A549 (cell line): Measurements from ENCODE around the gene RPS16.

Experiments
- CBX8 ChIP-seq: fragments of 200-600 bp; sonication (generic); IDR thresholded peaks from 2 replicates; pipeline ENCODE4 v1.6.1; 2016
- CEBPB ChIP-seq, 2 experiments: fragments of >200 bp in 1 of 2; sonication (Bioruptor Twin) in 1 of 2; formaldehyde crosslinking in 1 of 2; IDR thresholded peaks; 2 replicates each; pipeline ENCODE4 v1.6.1; 2012 to 2016
- CTCF ChIP-seq: fragments of >200 bp; sonication (Bioruptor Twin); formaldehyde crosslinking; IDR thresholded peaks from 3 replicates; pipeline ENCODE4 v1.5.1; 2016
- JUNB ChIP-seq: fragments of >200 bp; sonication (Bioruptor Twin); formaldehyde crosslinking; IDR thresholded peaks from 2 replicates; pipeline ENCODE4 v1.6.1; 2016
- KDM5A ChIP-seq: fragments of 200-600 bp; sonication (generic); IDR thresholded peaks from 2 replicates; pipeline ENCODE4 v1.6.1; 2016; ENCODE audit warnings: antibody characterized with exemption, mild to moderate bottlenecking
- PBX3 ChIP-seq: IDR thresholded peaks from 2 replicates; pipeline ENCODE4 v1.6.1; 2012
- POLR2A ChIP-seq: IDR thresholded peaks from 2 replicates; pipeline ENCODE4 v1.6.1; 2012; ENCODE audit warnings: mild to moderate bottlenecking, low read length
- POLR2AphosphoS2 ChIP-seq: conservative IDR thresholded peaks from 2 replicates; pipeline ENCODE4 v1.6.1; 2012; ENCODE audit warnings: low read length, improper control_type of control experiment, inconsistent platforms
- RAD21 ChIP-seq, 2 experiments: fragments of >200 bp in 1 of 2; sonication (Bioruptor Twin) in 1 of 2; formaldehyde crosslinking in 1 of 2; IDR thresholded peaks in 1 of 2; conservative IDR thresholded peaks in 1 of 2; 2 replicates in 1 of 2; 3 replicates in 1 of 2; pipeline ENCODE4 v1.6.1; 2012 to 2018; ENCODE audit warnings: inconsistent platforms in 1 of 2
- REST ChIP-seq: fragments of 200-600 bp; sonication (generic); IDR thresholded peaks from 2 replicates; pipeline ENCODE4 v1.6.1; 2016; ENCODE audit warnings: antibody characterized with exemption, mild to moderate bottlenecking, moderate library complexity
- RFX5 ChIP-seq: fragments of 450-650 bp; IDR thresholded peaks from 2 replicates; pipeline ENCODE4 v1.7.1; 2014; ENCODE audit warnings: antibody characterized with exemption, mild to moderate bottlenecking, moderate library complexity
- ZSCAN20 ChIP-seq: fragments of 250-450 bp; sonication (Bioruptor Pico); IDR thresholded peaks from 2 replicates; pipeline ENCODE4 v1.8.0; 2022; ENCODE audit warnings: mild to moderate bottlenecking, moderate library complexity

- no peak for TF ChIP-seq CTCF
- no peak for TF ChIP-seq RFX5
- no peak for TF ChIP-seq CBX8
- TF ChIP-seq CEBPB (IDR thresholded peaks at IDR 0.05) = no peak
- TF ChIP-seq PBX3 = no peak
- TF ChIP-seq REST = no peak
- TF ChIP-seq JUNB = no peak
- TF ChIP-seq ZSCAN20 (CRISPR knock-in tag) = no peak
- no peak for TF ChIP-seq RAD21 (conservative IDR thresholded peaks at IDR 0.05 in 1 of 2, IDR thresholded peaks at IDR 0.05 in 1 of 2)
- no peak for TF ChIP-seq POLR2AphosphoS2
- TF ChIP-seq POLR2A = no peak
- no peak for TF ChIP-seq KDM5A
Observed at GRCh38 chr19:39479916-39480315, 44.2 kb upstream of the RPS16 start.
